Stimulated activated CD4-positive, alpha-beta T cell treated with anti-CD3 and anti-CD28 coated beads, Interleukin-1b, Interleukin-23, amount 100 ng/mL, for 48 hours (primary cell): ENCODE results near the gene ADCK1.
"Not testable (repeated sequence)": the region's sequence is repeated elsewhere in the genome, so short reads cannot be mapped to it uniquely, and the experiment has no call there.

Experiments
- DNase-seq: peaks from one replicate; pipeline ENCODE4 v3.0.0-alpha.2; 2020

Gene ADCK1

GRCh38 chr14:77866932-77867331, 67.0 kb downstream of the ADCK1 start:
- DNase-seq, result no peak

GRCh38 chr14:77867476-77867875, 67.6 kb downstream of the ADCK1 start:
- no peak for DNase-seq

GRCh38 chr14:77868552-77869285, 68.8 kb downstream of the ADCK1 start:
- no peak for DNase-seq

DNA sequence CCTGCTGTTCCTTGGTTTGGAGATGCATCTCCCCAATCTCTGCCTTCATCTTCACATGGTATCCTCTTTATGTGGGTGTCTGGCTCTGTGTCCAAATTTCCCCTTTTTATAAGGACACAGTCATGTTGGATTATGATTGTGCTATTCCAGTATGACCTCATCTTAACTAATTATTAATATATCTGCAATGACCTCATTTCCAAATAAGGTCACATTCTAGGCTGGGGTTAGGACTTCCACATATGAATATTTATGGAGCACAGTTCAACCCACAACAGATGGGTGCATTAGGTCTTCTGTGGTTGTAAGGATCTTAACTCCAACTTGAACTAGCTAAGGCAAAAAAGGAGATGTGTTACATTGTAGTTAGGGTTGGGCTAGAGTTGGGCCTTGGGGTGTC, 69.4 kb downstream of the ADCK1 start:
- DNase-seq, result no peak

- DNase-seq, result no peak
Observed at GRCh38 chr14:77870646-77871045, 70.7 kb downstream of the ADCK1 start.

DNA sequence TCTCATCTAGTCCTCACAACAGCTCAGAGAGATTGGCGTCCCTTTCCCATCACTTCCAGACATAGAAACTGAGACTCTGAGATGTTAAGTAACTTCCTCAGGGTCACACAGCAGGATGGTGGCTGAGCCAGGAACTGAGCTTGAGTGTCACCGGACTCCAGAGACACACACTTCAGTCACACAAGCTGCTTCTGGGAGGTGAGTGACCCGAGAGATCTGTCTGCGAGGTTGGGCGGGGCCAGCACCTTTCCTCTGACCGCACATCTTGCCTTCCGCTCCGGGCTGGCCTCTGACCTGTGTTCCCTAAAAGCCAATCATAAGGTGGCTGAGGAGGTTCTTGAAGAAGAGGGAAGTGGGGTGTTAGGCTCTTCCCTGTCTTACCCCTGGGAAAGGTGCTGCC, 72.2 kb downstream of the ADCK1 start:
- no peak for DNase-seq

GRCh38 chr14:77872983-77873382, 73.1 kb downstream of the ADCK1 start:
- DNase-seq, result no peak

DNA sequence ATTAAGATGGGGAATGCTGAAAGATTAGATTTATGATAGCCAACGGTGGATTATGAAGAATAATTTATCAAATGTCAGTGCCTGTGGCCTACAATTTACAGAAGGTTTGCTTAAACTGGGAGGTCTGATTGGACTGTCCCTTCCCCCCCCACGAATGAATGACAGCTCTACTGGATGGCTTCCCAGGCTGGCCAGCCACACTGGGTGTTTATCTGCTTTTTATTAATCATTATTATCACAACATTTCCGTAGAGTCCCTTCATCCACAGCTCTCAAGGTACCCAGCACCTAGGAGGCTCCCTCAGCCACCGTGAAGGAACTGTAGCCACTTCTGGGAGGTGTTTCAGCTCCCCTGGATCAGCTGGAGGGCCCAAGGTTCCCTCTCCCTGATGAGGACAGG, 78.9 kb downstream of the ADCK1 start:
- no peak for DNase-seq

DNA sequence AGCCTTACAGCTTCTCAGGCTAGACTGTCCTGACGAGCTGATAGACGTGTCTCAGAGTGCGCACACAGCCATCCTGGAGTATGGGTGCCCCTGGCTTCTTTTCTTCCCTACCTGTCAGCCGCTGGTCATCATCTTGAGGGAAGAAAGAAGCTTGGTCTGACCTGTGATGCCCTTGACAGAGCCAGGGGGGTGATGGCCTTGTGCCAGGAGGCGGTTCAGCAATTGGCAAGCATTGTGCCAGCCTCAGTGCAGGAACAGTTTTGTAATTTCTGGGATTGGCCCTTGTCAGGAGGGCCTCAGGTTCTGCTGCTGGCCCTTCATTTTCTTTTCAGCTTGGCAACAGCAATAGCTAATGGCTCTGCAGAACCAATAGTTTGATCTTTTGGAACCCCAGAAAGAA, 80.1 kb downstream of the ADCK1 start:
- DNase-seq, result no peak

GRCh38 chr14:77882098-77882497, 82.2 kb downstream of the ADCK1 start:
- no peak for DNase-seq

GRCh38 chr14:77882636-77883035, 82.7 kb downstream of the ADCK1 start:
- no peak for DNase-seq

DNA sequence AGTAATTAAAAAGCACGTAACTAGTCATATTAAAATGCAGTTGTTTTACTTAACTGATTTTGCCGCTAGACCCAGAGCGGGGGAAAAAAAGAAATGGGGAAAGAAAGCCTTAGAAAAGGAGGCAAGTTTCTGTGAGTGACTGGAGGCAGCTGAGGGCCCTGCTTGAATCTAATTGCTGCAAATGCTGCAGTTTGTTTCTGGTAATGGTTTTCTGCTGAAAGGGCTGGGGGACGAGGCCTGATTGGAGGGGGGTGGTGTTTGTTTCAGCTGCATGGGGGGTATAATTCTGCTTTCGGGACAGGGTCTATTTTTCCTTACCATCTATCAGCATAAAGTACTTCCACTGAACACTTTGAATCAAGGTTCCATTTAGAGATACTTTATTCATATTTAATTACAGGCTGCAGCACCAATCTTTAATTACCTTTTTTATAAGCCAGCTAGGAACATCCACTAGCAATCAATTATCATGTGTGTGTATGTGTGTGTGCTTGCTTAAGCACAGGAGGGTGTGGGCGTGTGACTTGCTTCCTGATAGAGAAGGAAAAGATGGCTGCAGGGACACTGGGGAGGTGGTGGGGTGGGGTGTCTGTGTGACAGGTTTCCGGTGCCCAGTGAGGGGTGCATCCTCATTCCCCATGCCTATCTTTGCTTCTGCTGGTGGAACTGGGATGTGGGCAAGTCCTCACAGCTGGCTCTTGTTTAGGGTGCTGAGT, 83.4 kb downstream of the ADCK1 start:
- DNase-seq, result no peak

- no peak for DNase-seq
Observed at GRCh38 chr14:77883847-77884238, 83.9 kb downstream of the ADCK1 start.

DNA sequence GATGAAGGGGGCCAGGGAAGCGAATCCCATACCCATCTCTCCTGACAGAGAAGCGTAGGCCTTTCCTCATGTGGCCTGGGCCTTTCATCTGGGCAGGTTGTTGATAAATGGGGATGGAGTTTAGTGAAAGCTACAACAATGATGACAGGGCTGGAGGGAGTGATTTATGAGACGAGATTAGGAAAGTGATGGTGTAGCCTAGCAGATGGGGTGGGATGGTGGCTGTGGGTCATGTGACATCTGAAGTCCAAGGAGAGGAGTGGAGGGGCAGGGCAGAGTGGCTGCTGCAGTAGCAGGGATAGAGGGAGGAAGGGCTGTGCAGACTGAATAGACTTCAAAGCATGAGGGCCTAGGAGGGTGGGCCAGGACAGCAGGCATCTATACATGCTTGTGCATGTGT, 85.5 kb downstream of the ADCK1 start:
- no peak for DNase-seq

DNA sequence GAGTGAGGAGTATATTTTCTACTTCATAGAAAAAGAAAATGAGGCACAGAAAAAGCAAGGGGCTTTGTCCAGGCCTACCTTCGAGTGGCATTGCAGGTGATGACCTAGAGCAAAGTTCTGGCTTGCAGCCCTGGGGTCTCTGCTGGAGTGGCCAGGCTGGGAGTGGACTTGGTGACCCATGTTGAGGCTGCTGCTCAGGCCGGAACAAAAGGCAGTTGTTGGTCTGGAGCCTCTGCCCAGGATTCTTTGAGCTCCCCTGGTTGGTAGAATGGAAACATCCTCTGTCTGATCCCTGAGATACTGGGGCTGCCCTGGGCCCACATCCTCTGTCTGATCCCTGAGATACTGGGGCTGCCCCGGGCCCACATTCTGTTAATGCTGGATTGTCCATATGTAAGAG, 86.1 kb downstream of the ADCK1 start:
- DNase-seq, result no peak

DNA sequence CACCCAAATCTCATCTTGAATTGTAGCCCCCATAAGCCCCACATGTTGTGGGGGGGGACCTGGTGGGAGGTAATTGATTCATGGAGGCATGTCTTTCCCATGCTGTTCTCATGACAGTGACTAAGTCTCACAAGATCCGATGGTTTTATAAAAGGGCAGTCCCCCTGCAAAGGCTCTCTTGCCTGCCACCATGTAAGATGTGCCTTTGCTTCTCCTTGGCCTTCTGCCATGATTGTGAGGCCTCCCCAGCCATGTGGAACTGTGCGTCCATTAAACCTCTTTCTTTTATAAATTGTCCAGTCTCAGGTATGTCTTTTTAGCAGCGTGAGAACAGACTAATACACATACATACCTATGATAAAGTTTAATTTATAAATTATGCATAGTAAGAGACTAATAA, 89.0 kb downstream of the ADCK1 start:
- DNase-seq, result not testable (repeated sequence)

- no peak for DNase-seq
Observed at GRCh38 chr14:77889971-77890442, 90.1 kb downstream of the ADCK1 start.

GRCh38 chr14:77890873-77891272, 91.0 kb downstream of the ADCK1 start:
- no peak for DNase-seq

DNA sequence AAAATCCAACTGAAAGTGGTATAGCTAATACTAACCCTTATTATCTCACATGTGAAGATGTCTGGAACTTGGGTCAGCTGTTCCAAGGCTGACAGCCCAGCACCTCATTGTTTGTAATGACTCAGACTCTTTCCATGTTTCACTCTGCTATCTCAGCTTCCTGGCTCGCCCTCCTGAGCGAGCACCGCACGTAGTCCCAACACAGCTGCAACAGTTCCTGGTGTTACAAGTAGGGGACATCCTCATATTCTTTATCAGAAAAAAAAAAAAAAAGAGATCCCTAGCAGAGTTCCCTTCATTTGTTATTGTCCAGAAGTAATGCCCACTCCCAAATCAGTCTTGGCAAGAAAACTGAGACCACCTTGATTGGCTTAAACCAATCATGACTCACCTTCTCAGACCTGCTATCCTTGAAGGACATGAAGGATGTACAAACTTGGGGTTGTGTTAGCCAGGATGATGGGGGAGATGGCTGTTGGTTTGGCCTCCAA, 92.5 kb downstream of the ADCK1 start:
- no peak for DNase-seq

GRCh38 chr14:77892890-77893484, 93.1 kb downstream of the ADCK1 start:
- DNase-seq, result no peak

DNA sequence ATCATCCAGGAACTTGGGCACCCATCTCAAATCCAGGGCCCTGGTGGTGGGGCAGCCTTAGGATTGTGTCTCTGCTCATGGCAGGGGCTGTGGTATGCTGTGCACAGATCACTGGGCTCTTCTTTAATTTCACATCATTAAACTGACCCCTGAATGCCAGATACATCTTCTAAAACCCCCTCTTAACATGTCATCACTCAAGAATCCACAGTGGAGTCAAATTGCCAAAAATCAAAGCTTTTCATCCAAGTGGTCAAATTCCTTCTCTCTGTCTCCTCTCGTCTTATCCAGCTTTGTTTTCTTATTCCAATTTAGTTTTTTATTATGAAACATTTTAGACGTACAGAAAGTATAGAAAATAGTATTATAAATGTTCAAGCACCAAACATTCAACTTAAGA, 97.5 kb downstream of the ADCK1 start:
- DNase-seq, result no peak

- DNase-seq, result no peak
Observed at GRCh38 chr14:77902811-77903210, 102.9 kb downstream of the ADCK1 start.

DNA sequence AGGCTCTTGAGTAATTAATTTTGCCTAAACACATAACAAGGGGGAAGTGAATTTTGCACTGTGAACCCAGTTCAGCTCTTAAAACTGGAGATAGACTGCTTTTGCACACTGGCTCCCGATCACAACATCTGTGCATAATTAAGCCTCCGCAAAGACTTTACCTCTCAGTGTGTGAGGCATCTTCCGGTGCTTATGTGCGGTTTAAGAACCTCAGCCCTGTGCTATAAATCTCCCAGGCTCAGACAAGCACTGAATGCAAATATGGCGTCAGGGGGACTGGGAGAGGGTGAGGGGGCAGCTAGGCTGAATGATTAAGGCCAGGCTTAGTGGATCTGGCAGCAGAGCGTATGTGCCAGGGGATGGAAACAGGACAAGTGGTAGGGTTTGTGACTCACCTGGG, 103.3 kb downstream of the ADCK1 start:
- DNase-seq, result no peak
